ENCODE results near the gene APOL4.
"Not testable (repeated sequence)": the region's sequence is repeated elsewhere in the genome, so short reads cannot be mapped to it uniquely, and the experiment has no call there.

Gene APOL4

GRCh38 chr22:36204632-36205015 lies 3.0 kb upstream of the APOL4 start:
- no peak for DNase-seq

GRCh38 chr22:36204001-36204631 lies 2.5 kb upstream of the APOL4 start:
- DNase-seq: no peak

GRCh38 chr22:36203441-36203840 lies 1.8 kb upstream of the APOL4 start:
- DNase-seq: peak; percentile 80

GRCh38 chr22:36202906-36203305 lies 1.3 kb upstream of the APOL4 start:
- peak; percentile 51 for DNase-seq

- DNase-seq: not testable (repeated sequence)
Observed at GRCh38 chr22:36201025-36201424, 584 bp downstream of the APOL4 start.

- DNase-seq: no peak
Observed at GRCh38 chr22:36199001-36199551, 2.5 kb downstream of the APOL4 start.

GRCh38 chr22:36198536-36198935 lies 3.1 kb downstream of the APOL4 start:
- no peak for DNase-seq

- DNase-seq: peak; percentile 5
Observed at GRCh38 chr22:36197514-36198146, 4.0 kb downstream of the APOL4 start.

GRCh38 chr22:36197065-36197440 lies 4.6 kb downstream of the APOL4 start:
- no peak for DNase-seq

- no peak for DNase-seq
Observed at GRCh38 chr22:36196254-36197064, 5.2 kb downstream of the APOL4 start.

- no peak for DNase-seq
Observed at GRCh38 chr22:36194971-36195370, 6.6 kb downstream of the APOL4 start.

- no peak for DNase-seq
Observed at GRCh38 chr22:36194385-36194784, 7.2 kb downstream of the APOL4 start.

GRCh38 chr22:36193577-36193976 lies 8.0 kb downstream of the APOL4 start:
- no peak for DNase-seq

GRCh38 chr22:36193171-36193570 lies 8.4 kb downstream of the APOL4 start:
- DNase-seq: no peak

- no peak for DNase-seq
Observed at GRCh38 chr22:36192542-36192941, 9.1 kb downstream of the APOL4 start.

- DNase-seq: no peak
Observed at GRCh38 chr22:36191106-36191836, 10.3 kb downstream of the APOL4 start.

GRCh38 chr22:36187862-36188261 lies 13.7 kb downstream of the APOL4 start:
- DNase-seq: not testable (repeated sequence)

GRCh38 chr22:36185828-36186624 lies 15.6 kb downstream of the APOL4 start:
- no peak for DNase-seq

- DNase-seq: no peak
Observed at GRCh38 chr22:36184433-36185025, 17.1 kb downstream of the APOL4 start.

- no peak for DNase-seq
Observed at GRCh38 chr22:36183446-36183845, 18.2 kb downstream of the APOL4 start.

- no peak for DNase-seq
Observed at GRCh38 chr22:36182857-36183256, 18.8 kb downstream of the APOL4 start.

- DNase-seq: no peak
Observed at GRCh38 chr22:36182056-36182455, 19.6 kb downstream of the APOL4 start.

All from NCI-H748 treated with DMSO at 0.1 percent for 48 hours (cell line).